Activated naive CD8-positive, alpha-beta T cell treated with anti-CD3 and anti-CD28 coated beads, Interleukin-2, amount 50 U/mL, for 24 hours (primary cell): ENCODE measurements around the gene NEUROD1.

Experiments
- ATAC-seq: fragments of 150-1000 bp; cut with Tn5 transposase; one replicate; pipeline ENCODE4 v1.10.0; 2021
- DNase-seq: peaks from one replicate; pipeline ENCODE4 v3.0.0; 2021
- H3K27ac Mint-ChIP-seq: one replicate; pipeline ENCODE4 v1.8.0; 2021; ENCODE audit warnings: mild to moderate bottlenecking, mixed read lengths
- H3K27me3 Mint-ChIP-seq: one replicate; pipeline ENCODE4 v1.8.0; 2021; ENCODE audit warnings: mixed read lengths
- H3K36me3 Mint-ChIP-seq: one replicate; pipeline ENCODE4 v1.8.0; 2021; ENCODE audit warnings: low read depth, mixed read lengths
- H3K4me1 Mint-ChIP-seq: one replicate; pipeline ENCODE4 v1.8.0; 2021; ENCODE audit warnings: mixed read lengths
- H3K4me3 Mint-ChIP-seq: one replicate; pipeline ENCODE4 v1.8.0; 2021; ENCODE audit warnings: mild to moderate bottlenecking, moderate library complexity, mixed read lengths
- H3K9me3 Mint-ChIP-seq: one replicate; pipeline ENCODE4 v1.8.0; 2021; ENCODE audit warnings: mixed read lengths

Gene NEUROD1

GRCh38 chr2:181632733-181633401, 47.5 kb downstream of the NEUROD1 start:
- ATAC-seq, result no peak
- Mint-ChIP-seq H3K27ac (no peak overlapping the region), H3K9me3 (no peaks in the 10 kb centered on the region), H3K4me3 (no peak overlapping the region), H3K4me1 (no peaks in the 10 kb centered on the region), H3K27me3 (peaks cover 5% of the 10 kb centered on the region), H3K36me3 (no peaks in the 10 kb centered on the region)
- DNase-seq, result no peak

DNA sequence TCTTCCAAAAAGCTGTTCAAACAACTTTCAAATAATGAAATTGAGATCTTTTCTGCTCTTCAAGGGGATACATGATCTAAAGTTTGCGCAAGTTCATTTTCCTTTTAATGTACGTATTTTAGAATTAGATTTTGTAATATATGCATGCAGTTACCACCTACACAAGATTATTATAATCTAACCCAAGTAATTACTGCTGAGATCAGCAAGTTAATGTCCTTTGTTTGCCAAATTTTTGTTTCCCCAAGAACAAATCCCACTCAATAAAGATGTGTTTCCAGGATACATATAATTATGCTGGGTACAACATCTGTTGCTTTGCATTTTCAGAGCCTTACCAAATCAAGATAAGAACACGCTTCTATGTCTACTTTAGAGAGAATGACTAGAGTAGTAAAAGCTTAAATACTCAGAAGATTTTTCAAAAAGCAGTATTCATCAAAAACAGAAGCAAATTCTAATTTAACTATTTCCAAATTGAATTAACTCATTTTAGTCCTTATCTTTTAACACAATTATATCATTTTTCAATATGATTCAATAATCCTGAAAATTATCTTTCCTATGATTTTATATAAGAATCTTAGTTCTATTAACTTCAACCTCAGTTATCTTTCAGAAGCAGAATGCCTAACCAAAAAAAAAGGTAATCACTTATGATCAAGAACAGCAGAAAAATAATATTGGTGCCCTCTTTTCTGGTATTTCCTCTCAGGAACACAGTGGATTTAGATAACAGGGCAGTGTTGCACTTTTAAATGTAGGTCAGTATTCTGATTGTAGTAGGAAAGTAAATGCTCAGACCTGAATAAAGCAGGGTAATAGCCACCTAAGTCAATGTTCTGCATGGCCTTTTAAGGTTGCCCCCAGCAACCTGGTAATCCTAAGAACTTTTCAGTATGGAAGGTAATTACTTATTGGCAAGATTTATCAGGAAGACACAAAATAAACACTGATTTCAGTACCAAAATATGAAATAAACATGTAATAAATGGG, 51.4 kb downstream of the NEUROD1 start:
- H3K4me3 Mint-ChIP-seq, result no peak overlapping the region
- no peak overlapping the region for H3K27ac Mint-ChIP-seq
- no peaks in the 10 kb centered on the region for H3K36me3 Mint-ChIP-seq
- DNase-seq (no peak), ATAC-seq (no peak)
- no peaks in the 10 kb centered on the region for H3K4me1 Mint-ChIP-seq
- H3K9me3 Mint-ChIP-seq, result no peaks in the 10 kb centered on the region
- peaks cover 11% of the 10 kb centered on the region for H3K27me3 Mint-ChIP-seq

DNA sequence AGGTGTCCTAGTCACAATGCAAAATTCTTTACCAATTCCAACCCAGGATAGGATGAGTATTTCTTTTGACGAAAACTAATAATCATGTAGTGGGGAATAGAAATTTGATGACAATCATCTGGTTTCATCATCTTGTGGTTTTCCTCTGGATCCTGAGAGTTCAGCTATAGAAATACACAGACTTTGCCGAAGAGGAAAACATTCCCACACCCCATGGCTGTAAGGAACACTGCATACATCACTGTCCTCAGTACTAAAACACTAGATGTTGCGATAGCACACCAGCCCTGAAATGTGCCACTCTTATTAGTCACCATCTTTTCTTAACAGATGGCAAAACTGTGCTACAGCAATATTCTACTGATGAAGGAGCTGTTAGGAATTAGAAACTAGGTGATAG, 52.8 kb downstream of the NEUROD1 start:
- no peaks in the 10 kb centered on the region for H3K4me1 Mint-ChIP-seq
- no peaks in the 10 kb centered on the region for H3K9me3 Mint-ChIP-seq
- H3K27me3 Mint-ChIP-seq, result peaks cover 9% of the 10 kb centered on the region
- DNase-seq (no peak), ATAC-seq (no peak)
- H3K36me3 Mint-ChIP-seq, result no peaks in the 10 kb centered on the region
- H3K4me3 Mint-ChIP-seq, result no peak overlapping the region
- no peak overlapping the region for H3K27ac Mint-ChIP-seq

GRCh38 chr2:181626671-181627070, 53.6 kb downstream of the NEUROD1 start:
- ATAC-seq (no peak), DNase-seq (no peak)
- Mint-ChIP-seq H3K27ac (no peak overlapping the region), H3K27me3 (peaks cover 7% of the 10 kb centered on the region), H3K36me3 (no peaks in the 10 kb centered on the region), H3K9me3 (no peaks in the 10 kb centered on the region), H3K4me1 (no peaks in the 10 kb centered on the region), H3K4me3 (no peak overlapping the region)
